HG03575 (cell line): ENCODE measurements around the gene THAP2.

ENCODE experiments used
- ATAC-seq: cut with Tn5 transposase; IDR thresholded peaks from one replicate; pipeline ENCODE4 v1.9.1; 2021; ENCODE audit not compliant: unreplicated experiment, insufficient number of reproducible peaks, low FRiP score; ENCODE audit errors: extremely low read depth

Gene THAP2

DNA sequence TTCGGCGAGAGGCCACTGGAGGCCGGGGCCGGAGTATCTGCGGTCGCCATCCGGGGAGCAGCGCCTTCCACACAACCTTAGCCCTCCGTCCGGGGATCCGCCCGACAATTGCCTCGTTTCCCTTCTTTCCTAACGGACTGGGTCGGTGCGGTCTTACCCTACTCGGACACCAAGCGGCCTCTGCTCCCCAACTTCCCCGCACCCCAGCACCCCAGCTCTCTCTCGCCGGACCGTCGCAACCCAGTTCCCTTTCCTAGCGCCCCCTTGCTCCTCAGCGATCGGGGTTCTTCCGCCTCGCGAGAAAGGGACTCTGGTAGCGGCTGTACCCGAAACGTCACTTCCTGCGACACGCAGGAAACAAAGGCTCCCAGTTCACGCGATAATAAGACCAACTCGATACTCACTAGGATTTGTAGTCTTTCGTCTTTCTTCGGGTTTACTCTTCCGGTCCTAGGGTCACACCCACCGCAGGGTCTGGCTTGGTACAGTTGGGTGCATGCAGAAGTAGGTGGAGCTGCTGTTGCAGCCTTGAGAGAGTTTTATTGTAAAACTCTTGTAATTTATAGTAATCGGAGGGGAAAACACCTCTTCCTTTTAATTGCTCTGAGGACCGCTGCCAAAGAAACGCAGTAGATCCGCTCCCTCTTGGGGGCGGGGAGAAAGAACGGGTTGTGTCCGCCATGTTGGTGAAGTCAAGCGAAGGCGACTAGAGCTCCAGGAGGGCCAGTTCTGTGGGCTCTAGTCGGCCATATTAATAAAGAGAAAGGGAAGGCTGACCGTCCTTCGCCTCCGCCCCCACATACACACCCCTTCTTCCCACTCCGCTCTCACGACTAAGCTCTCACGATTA, at the start of gene THAP2, which contains the start of gene ZFC3H1:
TSS of gene THAP2 (plus strand) at position 741 of the 850 bp plus-strand sequence. CDS start 209 bp downstream, outside the sequence.
TSS of gene ZFC3H1 (minus strand) at position 288 of the 850 bp plus-strand sequence. CDS start at position 50, 238 bp downstream.
- ATAC-seq = peak; percentile 90

DNA sequence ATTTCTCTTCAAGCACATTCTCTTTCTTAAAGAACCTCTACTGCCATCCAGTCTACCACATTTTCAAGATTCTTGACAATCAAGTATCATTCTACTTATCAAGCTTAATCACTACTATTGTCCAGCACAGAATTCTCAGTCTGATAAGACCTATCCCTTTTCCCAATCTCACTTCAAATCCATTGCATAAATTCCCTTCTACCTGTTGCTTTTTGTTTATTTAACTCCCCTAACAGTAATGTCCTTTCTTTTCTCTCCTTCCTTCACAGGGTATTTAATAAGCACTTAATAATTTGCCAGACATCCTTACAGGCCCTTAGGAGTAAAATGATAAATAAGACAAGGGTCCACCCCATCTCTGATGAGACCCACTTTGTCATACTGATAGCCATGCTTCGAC, 42.2 kb upstream of the THAP2 start:
- no peak for ATAC-seq

DNA sequence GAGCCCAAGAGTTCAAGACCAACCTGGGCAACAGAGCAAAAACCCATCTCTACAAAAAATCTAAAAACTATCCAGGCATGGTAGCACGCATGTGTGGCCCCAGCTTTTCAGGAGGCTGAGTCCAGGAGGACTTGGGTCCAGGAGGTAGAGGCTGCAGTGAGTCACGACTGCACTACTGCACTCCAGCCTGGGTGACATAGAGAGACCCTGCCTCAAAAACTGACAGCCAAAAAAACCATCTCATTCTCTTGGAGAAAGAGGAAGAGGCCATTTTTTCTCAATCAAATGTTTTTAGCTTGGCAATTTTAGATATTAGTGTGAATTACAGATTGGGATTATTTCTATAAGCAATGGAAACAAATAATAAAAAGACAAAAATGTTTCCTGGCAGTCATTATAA, 38.6 kb upstream of the THAP2 start:
- no peak for ATAC-seq

DNA sequence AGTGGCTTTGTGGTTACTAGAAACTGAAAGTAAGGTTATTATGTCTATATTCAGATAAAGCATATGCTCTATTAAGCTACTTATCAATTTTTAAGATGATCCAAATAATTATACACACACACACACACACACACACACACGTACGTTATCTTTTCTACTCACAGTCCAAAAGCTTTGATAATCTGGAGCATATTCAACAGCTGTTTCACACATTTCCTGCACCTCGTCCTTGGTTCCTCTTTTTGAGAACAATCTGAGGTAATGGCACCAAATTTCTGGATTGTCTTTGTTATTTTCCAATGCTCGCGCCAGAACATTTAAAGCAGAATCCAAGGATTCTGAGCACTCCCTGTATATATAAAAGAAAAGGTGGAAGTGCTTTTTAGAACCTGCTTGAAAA, 38.0 kb upstream of the THAP2 start:
- ATAC-seq = no peak

DNA sequence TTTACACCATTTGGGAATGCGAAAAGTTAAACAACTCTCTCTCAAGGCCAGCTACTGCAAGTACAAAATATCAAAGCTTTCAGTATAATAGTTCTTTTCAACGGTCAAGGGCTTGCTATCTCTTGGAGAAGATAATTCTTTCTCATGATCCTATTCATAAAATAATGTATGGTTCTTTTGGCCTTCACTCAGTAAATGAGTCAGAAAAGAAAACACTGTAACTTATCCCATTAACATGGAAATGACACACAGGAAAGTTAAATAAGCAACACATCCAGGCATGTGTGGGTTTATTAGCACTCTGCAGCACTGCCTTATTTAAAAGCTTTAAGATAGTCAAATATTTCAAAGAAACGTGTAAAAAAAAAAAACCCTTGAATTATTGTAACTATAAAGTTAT, 37.3 kb upstream of the THAP2 start:
- ATAC-seq = no peak

DNA sequence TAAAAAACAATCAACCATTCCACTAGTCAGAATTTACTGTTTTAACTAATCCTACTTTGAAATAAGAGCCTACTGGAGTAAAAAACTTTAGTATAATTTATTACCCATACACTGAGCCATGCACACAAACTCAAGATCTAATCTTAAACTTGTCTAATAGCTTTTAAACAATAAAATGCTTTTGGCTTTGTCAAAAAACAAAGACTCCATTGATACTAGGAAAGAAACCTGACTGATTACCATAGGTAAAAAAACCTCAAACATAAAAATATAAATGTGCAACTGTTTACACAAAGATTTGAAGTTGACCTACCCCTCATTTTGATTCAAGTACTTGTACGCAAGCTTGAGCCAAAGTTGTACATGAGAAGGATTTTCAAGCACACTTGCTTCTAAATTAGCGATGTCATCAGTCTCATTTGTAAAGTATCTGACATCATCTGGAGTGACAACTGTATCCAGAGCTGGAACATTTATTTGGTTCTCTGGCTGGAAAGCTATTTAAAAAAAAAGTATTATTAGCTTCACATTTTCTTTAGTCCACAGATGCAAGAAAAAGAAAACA, 36.6 kb upstream of the THAP2 start:
- no peak for ATAC-seq

DNA sequence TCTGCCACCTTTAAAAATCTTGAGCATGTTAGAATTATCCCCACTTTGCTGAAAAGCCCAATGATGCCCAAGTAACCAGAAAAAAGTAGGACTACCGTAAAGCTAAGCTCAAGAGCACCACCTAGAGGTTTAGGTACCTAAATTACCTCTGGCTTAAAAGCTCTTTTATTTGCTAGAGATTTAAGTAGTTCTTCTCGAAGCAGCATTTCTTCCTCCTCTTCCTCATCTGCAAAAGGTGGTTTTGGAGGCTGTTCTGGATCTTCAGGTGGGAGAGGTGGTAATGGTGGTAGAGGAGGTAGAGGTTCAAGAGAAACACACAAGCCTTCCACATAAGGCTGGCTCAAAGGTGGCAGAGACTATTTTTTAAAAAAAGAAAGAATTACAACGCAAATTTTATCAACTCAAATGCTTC, 27.4 kb upstream of the THAP2 start:
- no peak for ATAC-seq

DNA sequence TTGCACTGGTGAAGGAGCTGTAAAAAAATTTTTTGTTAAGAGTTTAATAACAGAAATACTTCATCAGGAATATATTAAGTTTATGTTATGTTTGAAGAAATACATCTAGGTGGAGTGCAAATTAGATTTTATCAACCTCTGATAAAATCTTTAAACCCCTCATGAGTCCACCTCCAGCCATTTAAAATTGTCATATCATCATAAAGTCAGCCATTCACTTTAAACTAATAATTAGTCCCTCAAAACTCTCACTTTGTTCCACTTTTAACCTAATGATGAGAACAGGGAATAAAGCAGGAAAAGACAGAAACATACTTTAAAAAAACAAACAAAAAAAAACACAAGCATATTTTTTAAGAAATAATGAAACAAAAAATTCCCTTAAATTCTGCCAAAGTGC, 25.6 kb upstream of the THAP2 start:
- no peak for ATAC-seq

DNA sequence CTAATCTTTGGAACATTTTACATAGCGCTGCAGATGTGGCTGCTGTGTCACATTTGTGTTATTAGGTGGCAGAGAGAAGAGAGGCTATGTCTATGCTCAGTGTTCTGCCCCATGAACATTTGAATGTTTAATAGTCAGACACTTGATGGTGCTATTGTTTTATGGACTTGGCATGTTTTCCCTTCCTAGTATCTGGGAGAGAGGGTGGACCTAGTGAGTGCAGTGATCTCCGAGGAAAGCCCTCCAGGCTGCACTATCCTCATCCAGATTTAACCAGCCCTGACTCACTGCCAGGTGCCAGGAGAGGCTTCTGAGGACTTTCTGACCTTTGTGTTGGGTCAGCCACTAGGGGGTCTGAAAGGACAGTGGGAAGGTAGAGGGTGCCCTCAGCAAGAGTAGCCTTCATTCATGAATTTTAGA, 24.8 kb upstream of the THAP2 start:
- no peak for ATAC-seq

DNA sequence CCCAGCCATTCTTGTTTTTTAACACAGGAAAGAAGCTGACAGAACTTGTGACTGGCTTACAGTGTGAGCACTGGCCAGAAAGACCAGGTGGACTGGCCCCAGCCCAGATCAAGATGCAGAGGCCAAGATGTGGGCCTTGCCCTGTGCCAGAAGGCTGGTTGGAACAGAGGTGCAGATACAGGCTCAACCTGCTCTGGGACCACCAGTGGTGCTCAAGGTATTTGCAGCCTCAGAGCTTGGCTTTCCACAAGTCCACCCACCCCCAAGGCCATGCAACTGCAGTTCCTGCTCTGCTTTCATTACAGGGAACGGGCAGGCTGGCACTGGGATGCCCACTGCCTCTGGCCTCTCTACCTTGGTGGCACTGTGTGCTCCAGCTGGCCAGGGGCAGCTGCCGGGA, 23.8 kb upstream of the THAP2 start:
- no peak for ATAC-seq

DNA sequence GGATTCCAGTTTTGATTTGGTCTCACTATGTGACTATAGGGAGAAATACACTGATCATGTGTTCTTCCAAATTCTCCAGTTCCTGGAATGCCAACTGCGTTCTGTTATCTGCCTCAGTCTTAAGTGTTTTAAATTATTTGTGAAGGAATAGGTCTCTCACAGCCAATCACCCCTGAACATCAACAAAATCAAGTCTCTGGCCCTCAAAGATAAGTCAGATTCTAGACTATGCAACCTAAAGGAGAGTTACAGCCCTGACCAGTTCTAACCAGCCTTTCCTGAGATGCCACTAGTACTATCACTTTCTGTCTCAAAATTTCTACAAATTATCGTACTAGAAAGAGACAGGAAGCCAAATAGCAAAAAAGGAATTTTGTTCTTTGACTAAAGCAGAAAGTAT, 22.7 kb upstream of the THAP2 start:
- no peak for ATAC-seq

DNA sequence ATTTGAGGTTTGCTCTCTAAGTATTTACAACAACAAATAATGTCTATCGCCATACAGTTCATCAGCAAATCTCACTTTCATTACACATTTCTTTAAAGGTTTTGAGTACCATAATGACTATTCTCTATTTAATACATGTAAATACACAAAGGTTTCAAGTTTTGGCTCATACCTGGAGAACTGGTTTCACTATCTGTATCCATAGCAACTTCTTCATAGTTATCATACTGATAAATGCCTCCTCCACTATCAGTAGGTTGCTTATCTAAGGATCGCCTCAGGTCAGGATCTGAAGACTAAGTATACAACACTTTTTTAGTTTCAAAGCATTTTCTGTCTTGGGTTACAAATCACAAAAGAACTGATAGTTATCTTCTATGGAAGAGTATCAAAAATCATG, 21.8 kb upstream of the THAP2 start:
- no peak for ATAC-seq

DNA sequence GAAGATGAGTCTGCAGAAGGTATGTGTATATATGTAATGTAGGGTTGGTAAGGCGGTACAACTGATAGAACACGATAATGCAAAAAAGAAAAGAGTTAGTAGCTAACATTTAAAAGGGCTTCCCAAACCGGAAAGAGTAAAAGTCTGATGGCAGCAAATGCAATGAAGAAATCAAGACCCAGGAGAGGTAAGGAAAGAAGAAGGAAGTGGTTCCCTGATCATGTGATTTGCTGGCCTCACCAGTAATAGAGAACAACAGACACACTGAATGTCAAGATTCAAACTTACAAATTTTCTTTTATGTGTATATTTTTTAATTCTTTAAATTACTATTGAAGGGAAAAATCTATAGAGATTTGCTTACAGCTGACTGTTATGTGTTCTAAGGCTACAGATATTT, 18.8 kb upstream of the THAP2 start:
- ATAC-seq = no peak

DNA sequence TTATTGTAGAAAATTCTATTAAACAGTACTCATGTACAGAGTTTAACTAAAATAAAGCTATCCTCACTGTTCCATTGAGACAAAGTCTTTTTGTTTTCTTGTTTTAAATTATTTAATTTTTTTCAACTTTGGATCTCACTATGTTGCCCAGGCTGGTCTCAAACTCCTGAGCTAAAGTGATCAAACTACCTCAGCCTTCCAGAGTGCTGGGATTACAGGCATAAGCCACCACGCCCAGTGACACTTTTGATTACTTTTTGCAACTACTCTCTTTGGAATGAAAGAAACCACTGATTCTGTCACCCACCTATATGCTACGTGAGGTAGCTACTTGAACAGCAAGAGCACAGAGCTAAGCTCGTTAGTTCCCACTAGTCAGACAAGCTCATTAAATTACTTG, 17.6 kb upstream of the THAP2 start:
- no peak for ATAC-seq

DNA sequence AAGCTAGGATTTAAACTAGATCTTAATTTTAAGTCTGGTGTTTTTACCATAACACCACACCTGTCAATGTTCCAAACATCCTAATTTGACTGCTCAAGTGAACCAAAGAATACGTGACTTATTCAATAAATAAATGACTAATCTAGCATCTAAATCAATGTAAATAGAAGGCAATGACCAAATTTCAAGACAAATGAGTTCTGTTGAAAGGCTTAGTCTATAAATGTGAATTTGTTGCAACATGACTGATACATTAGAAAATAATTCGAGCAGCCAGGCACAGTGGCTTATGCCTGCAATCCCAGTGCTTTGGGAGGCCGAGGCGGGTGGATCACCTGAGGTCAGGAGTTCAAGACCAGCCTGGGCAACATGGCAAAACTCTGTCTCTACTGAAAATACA, 15.6 kb upstream of the THAP2 start:
- no peak for ATAC-seq

DNA sequence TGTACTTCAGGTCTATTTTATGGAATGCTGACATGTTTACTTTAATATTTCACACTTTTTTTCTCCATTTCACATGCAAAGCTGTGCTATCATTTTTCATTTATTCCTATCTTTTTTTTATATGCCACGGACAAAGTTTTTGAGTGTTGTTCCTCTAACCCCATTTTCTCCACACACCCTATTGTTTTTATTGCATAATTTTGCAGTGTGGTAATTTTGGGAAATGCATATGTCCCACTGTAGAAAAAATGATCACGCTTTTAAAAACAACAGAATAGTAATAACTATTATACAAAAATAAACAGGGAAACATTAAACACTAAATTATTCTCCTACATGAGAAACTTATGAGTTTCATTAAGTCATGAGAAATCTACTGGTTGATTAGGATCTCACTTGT, 14.7 kb upstream of the THAP2 start:
- no peak for ATAC-seq

DNA sequence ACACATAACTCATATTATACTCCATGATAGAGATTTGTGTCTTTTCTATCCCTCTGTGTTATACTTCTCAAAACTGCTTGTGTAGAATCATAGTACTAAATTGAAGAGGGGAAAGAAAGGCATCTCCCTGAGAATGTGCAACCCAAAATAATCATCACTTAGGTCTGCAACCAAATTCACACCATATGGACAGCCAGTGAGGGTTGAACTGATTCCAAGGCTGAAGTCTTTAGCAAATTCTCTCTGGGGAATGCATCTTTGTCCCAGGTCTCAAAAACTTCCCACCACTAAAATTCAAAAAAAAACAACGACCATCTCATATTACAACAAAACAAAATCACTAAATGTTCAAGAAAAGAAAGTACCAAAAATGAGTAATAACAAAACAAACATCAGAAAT, 11.4 kb upstream of the THAP2 start:
- no peak for ATAC-seq

DNA sequence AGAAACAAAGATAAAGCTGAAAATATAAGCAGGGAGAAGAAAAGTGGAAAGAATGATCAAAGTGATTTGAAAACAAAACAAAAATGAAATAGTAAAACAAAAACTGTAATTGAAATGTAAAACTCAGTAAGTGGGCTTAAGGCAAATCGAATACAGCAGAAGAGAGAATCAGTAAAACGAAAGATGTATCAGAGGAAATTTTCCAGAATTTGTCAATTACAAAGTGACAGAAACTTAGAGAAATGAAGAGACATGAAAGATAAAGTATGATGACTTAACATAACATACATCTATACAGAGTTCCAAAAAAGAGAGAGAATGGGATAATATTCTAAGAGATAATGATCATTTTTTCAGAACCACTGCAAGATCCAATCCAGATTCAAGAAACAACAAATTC, 11.0 kb upstream of the THAP2 start:
- ATAC-seq = no peak

DNA sequence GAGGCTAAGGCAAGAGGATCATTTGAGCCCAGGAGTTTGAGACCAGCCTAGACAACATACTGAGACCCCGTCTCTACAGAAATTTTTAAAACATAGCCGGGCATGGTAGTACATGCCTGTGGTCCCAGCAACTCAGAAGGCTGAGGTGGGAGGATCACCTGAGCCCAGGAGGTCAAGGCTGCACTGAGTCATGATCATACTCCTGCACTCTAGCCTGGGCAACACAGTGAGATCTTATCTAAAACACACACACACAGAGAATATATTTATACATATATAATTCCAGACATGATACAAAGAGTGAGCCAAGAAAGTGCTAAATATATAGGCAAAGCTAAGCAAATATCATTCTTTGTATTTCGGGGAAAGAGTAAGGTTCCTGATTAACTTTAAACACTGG, 9.9 kb upstream of the THAP2 start:
- ATAC-seq = no peak

DNA sequence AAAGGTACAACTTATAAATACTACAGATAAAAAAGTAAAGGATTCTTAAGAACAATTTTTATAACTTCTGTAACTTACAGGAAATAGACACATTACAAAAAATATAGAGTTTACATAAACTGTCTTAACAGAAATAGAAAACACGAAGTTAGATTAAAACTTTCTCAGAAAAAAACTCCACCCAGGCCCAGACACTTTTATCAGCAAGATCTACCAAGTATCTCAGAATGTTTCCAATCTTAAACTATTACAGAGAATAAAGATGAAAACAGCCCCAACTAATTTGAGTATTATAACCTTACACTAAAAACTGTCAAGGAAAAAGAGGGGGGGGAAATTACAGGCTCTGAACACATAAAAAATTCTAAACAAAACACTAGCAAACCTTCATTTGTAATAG, 8.6 kb upstream of the THAP2 start:
- no peak for ATAC-seq

DNA sequence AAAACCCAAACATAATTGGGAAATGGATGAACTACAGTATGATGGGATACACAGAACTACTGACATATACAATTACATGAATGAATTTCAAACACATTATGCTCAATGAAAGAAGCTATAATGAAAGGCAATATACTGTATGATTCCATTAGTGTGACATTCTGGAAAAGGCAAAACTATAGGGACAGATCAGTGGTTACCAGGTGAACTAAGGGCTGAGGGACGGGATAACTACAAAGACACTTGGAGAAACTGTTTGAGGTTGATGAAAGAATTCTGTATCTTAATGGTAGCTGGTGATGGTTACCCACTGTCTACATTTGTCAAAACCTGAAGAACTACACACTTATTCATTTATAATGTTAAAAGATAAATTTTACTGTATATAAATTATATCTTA, 8.2 kb upstream of the THAP2 start:
- ATAC-seq = no peak
